ENCODE results near the gene TLK1.
A peak's percentile ranks its signal among the peaks of the same experiment; 100 is the strongest.

Gene TLK1

DNA sequence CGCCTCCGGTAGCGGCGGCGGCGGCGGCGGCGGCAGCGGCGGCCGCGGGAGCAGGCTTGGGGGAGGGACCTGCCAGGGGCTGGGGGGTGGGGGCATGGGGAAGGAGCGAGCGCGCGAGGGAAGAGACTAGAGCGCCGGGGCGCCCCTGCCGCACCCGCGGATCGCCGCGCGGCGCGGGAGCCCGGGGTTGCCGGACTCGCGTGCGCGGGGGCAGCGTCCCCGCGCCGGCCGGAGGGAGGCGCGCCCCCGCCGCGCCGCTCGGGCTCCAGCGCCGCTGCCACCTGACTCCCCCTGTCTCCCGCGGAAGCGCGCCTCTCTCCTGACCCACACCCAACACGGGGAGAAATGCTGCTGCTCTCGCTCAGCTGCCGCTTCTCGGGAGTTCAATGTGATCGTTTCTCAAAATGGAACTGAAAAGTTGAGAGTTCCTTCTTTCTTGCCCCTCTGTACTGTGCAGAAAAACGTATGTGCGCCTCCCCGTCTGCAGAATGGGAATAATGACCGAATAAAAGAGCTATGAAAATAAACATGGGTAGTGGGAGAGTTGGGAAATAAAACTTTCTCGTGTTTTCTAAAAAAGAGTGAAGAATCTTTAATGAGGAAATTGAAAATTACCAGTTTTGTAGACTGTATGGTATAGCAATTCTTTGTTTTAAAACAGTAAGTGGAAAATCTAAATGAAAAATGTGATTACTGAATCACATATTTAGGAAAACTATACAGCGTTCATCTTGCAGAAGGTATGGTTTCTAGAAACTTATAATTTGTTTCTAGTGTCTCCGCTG lies 455 bp upstream of the TLK1 start:
- TF ChIP-seq, protein P1, sequence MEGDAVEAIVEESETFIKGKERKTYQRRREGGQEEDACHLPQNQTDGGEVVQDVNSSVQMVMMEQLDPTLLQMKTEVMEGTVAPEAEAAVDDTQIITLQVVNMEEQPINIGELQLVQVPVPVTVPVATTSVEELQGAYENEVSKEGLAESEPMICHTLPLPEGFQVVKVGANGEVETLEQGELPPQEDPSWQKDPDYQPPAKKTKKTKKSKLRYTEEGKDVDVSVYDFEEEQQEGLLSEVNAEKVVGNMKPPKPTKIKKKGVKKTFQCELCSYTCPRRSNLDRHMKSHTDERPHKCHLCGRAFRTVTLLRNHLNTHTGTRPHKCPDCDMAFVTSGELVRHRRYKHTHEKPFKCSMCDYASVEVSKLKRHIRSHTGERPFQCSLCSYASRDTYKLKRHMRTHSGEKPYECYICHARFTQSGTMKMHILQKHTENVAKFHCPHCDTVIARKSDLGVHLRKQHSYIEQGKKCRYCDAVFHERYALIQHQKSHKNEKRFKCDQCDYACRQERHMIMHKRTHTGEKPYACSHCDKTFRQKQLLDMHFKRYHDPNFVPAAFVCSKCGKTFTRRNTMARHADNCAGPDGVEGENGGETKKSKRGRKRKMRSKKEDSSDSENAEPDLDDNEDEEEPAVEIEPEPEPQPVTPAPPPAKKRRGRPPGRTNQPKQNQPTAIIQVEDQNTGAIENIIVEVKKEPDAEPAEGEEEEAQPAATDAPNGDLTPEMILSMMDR (IDR thresholded peaks at IDR 0.05): no peak
- TF ChIP-seq ZFX (IDR thresholded peaks at IDR 0.05; ENCODE audit: borderline replicate concordance): no peak
- H3K27ac ChIP-seq: peak overlapping the region; percentile 71

DNA sequence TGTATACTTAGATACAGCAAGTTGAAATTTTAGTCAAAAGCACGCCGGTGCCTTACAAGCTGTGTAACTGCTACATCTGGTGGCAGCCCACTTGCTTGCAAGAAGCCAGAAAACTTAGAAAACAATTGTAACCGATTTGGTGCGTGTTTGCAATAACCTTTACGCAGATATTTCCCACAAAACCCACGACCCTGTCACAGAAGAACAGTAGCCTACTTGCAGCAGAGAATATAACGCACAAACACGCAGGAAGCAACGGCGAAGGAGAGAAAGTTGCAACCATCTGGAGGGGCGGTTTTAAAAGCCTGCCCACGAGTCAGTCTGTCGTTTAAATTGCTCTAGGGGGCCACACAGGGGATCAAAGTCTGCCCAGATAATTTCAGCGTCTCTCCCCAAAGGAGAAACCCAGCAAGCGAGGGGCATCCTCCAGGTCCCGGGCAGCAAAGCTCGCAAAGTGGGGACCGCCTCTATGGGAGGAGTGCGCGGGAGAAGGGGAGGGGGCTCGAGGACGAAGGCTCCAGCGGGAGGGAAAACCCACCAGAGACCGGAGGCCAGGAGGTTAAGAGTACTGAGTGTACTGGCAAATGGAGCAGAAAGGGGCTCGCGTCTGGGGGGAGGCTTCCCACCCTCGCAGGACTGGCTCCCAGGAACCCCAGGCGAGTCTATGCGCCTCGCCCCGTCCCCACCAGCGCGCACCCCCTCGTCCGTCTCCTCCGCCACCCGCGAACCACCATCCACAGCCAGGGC lies 1.1 kb downstream of the TLK1 start:
- TF ChIP-seq, protein P1 (IDR thresholded peaks at IDR 0.05): no peak
- no peak for TF ChIP-seq ZFX (IDR thresholded peaks at IDR 0.05; ENCODE audit: borderline replicate concordance)

DNA sequence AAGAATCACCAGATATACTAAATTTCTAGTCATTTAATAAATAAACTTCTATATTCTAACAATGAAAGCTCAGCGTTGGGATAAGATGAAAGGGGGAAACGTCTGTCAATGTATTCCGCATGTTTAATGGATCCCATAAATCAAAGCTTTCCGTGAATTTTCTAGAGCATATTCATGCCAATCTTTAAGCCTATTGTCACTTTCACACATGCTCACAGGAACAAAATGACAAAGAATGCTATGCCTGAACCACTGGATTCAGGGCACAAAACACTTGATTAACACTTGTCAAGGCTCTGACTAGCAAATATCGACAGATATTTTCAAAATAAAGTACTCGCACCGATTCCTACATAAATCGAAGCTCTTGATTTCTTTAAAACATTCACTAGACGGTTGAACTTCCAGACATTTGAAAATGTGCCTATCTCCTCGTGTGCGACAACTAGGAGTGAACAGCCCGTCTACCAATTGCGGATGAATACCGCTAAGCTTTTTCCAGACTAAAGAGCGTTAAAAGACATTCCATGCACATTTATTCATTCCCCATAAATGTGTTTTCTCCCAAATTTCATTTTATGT lies 1.8 kb downstream of the TLK1 start:
- TF ChIP-seq, protein P1 (IDR thresholded peaks at IDR 0.05): no peak
- no peak for TF ChIP-seq ZFX (IDR thresholded peaks at IDR 0.05; ENCODE audit: borderline replicate concordance)
- no peak overlapping the region for H3K27ac ChIP-seq

More for the DNA sequence above, 1.1 kb downstream of the TLK1 start:
- H3K27ac ChIP-seq: peak overlapping the region; percentile 71

DNA sequence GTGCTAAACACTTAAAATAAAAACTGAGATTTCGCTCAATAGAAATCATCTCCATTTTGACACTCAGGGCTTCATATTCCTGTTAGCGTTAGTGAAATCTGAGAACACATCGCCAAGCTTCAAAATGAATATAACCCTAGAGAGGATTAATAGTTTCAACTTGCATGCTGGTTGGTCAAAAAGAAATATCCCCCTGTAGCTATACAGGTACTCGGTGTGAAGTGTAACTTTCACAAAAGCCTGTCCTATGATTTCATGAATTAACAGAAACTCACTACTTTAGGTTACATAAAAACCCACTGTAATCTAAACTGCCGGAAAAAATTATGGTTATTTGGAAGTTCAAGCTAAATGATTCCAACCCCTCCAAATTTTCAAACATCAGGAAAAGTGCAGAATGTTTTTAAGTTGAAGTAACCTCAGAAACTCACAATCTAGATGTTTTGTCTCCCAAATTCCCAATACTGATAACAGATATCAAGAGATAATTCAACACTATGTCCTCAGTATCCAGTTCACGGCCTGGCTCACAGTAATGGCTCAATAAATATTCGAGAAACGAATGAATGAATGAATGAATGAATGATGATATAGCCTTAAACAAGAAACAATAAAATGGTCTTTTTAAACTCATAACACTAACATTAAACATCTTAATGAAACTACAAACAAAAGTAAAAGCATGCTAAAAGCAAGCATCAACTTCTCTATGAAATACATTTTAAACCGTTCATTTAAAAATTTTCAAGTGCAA lies 2.5 kb downstream of the TLK1 start:
- TF ChIP-seq, protein P1 (IDR thresholded peaks at IDR 0.05): no peak
- TF ChIP-seq ZFX (IDR thresholded peaks at IDR 0.05; ENCODE audit: borderline replicate concordance): no peak
- no peak overlapping the region for H3K27ac ChIP-seq

DNA sequence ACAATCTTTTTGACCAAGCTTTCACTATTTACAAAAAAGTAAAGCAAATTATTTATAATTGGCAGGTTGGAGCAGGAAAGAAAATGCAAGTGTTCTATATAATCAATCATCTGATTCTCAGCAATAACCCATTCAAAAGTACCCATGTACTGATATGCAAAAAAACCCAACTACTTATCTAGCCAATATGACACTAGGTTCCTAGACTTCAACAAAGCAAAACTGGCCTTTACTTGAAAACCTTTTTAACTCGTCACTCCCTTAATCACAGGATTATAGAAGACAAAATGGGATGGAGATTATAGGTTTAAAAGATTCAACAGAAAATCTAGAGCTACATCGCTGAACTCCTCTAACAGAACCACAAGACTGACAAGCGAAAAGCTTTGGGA lies 3.6 kb downstream of the TLK1 start:
- TF ChIP-seq, protein P1 (IDR thresholded peaks at IDR 0.05): no peak
- no peak for TF ChIP-seq ZFX (IDR thresholded peaks at IDR 0.05; ENCODE audit: borderline replicate concordance)
- no peak overlapping the region for H3K27ac ChIP-seq

DNA sequence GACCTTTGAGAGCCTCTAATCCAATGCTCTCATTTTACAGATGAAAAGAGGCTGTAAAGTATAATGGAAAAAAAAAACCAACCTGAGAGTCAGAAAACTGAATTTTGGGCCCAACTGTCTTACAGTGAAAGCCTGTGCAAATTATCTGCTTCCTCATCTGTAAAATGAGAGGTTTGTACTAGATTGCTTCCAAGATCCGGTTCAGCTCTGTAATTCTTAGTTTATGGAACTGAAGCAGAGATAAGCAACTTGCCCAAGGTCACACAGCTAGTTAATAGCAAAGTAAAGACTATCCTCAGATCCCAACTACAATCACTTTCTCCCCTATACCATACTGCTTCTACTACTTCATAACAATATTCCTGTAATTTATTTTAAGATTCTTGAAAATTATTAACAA lies 6.3 kb downstream of the TLK1 start:
- TF ChIP-seq, protein P1 (IDR thresholded peaks at IDR 0.05): no peak
- TF ChIP-seq ZFX (IDR thresholded peaks at IDR 0.05; ENCODE audit: borderline replicate concordance): no peak
- H3K27ac ChIP-seq: peak overlapping the region; percentile 44

Data from 22Rv1 (cell line).